T-helper 9 cell (primary cell): ENCODE results near the gene RAPGEF2.
"Not testable (repeated sequence)": the region's sequence is repeated elsewhere in the genome, so short reads cannot be mapped to it uniquely, and the experiment has no call there.

Source experiments
- DNase-seq: peaks from one replicate; pipeline ENCODE4 v3.0.0-alpha.2; 2020

The RAPGEF2 gene

DNA sequence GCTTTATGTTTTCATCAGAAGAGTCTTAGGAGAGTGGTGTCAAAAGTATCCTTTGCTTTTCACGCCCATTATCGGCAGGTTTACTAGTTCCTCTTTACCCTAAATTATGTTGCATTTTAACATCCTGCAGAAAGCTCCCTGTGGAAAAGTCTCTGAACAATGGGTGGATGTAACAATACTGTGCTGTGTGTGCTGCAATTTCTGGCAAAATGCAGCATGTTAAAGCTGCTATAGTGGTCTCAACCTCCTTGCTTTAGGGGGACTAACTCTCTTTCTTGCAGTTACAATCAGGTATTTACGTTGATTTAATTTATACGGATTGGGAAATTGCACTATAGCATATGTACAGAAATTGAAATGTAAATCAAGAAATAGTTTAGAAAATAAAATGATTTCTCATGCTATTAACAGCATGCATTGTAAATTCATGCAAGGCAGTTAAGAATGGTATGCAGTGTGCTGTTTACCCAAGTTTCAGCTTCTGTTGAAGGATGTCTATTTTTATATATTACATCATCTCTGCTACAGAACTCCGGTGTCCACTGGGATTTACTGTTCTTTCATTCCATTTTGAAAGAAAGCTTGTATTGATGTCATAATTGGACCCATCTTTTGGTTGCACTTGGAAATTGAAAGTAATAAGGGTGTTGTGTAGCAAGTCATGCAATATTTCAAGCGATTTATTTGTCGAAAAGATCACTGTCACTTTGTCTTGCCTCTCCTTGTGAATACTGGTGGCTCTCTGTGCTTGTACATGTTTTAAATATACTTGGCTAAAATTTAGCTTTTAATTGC, 145.7 kb downstream of the RAPGEF2 start:
- no peak for DNase-seq

DNA sequence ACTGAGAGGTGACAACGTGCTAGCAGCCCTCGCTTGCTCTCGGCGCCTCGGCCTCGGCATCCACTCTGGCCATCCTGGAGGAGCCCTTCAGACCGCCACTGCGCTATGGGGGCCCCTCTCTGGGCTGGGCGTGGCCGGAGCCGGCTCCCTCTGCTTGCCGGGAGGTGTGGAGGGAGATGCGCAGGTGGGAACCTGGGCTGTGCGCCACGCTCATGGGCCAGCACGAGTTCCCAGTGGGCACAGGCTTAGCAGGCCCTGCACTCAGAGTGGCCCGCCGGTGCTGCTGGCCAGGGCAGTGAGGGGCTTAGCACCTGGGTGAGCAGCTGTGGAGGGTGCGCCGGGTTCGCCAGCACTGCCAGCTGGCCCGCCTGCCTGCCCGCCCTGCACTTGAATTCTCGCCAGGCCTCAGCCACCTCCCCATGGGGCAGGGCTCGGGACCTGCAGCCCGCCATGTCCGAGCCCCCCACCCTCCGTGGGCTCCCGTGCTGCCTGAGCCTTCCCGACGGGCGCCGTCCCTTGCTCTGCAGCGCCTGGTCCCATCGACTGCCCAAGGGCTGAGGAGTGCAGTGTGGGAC, 148.0 kb downstream of the RAPGEF2 start:
- DNase-seq = no peak

DNA sequence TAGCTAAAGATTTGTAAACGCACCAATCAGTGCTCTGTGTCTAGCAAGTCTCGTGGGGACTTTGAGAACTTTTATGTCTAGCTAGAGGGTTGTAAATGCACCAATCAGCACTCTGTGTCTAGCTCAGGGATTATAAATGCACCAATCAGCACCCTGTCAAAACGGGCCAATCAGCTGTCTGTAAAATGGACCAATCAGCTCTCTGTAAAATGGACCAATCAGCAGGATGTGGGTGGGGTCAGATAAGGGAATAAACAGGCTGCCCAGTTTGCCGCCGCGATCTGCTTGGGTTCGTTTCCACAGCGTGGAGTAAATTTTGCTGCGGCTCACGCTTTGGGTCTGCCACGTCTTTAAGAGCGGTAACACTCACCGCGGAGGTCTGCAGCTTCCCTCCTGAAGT, 148.7 kb downstream of the RAPGEF2 start:
- DNase-seq = not testable (repeated sequence)

DNA sequence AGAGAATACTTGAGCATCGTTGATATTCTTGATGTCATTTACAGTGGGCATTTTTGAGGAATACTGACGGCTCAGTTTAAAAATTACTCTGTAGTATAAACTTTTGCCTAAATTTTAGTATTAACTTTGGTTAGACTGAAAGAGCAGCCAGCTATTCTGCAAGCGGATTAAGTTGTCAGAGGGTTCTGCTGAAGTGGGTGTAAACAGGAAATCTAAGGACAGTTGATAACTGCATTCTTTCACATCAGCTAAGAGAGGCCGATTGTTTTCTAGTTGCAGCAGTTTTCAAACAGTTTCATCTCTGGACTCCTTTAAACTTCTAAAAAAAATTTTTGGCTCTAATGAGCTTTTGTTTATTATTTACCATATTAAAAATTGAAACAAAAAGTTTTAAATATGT, 149.6 kb downstream of the RAPGEF2 start:
- DNase-seq = no peak

GRCh38 chr4:159256037-159256436, 153.2 kb downstream of the RAPGEF2 start:
- DNase-seq = no peak

GRCh38 chr4:159258889-159259560, 156.1 kb downstream of the RAPGEF2 start:
- no peak for DNase-seq

- DNase-seq = no peak
Observed at GRCh38 chr4:159264057-159264456, 161.2 kb downstream of the RAPGEF2 start.

DNA sequence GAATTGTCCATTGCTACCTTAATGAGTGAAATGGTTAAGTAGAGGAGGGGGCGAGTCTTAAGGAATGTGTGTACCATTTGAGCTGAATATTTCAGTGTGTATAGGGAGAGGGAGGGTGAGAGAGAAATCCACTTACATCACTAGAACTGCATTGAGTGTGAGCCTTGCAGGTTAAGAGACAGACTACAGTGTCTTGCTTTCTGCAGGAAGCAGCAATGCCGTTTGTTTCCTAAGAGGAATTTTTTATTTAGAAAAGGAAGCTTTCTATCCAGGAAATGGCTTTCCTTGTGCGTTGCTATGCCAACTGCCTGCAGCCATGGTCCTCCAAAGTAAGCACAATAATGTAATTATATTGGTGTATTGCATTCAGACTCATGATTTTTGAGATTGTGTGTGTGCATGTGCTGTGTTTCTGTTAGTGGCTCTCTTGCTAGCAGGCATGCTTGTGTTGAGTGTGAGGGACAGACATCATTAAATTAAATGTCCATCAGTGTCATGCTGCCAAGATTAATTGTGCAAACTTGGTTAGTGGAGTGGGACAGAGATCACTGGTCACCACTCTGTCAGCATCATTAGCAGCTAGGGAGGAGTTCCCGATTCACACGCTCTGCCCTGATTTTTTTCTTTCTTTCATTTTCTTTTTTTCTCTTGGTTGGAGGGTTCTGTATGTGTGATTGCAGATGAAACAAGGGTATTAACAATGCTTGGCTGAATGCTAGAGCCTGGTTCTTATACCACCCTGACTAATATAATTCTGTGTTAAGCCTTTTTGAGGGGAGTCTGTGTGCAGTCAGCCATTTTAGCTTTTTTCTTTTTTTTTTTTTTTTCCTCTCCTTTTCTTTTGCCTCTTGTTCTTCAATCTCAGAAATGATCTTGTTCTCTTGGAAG, 164.3 kb downstream of the RAPGEF2 start:
- DNase-seq = no peak

DNA sequence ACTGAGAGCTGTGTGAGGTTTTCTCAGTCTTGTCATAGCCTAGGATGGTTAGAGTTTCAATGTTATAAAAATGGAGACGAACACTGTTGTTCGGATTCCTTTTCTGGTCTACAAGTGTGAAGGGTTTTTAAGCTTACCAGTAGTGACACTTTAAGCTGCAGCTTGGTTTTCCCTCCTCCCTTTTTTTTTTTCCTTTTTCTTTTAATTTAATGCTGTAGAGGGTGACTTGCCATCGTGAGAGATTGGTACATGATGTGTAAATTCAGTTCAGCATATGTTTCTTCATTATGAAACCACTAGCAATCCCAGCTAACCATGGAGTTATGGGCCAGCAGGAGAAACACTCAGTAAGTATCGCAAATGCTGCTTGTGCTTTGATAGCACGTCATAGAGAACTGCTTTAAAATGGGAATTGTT, 165.0 kb downstream of the RAPGEF2 start:
- no peak for DNase-seq

DNA sequence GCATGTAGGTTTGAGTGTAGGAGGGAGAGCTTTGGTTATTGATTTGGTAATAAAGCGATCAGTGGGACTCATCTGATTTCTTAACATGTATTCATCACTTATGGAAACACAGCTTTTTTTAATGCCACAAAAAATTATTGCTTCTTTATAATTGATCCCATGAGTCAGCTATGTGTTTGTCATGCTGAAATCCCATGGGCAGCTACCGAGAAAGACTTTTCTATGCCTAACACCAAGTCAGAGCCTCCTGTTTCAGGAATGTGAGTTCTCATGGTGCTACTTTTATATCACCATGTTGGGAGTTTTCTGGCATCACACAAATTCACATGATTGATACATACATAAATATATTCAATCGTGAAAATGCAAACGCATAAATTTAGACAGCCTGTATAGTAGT, 165.7 kb downstream of the RAPGEF2 start:
- no peak for DNase-seq

DNA sequence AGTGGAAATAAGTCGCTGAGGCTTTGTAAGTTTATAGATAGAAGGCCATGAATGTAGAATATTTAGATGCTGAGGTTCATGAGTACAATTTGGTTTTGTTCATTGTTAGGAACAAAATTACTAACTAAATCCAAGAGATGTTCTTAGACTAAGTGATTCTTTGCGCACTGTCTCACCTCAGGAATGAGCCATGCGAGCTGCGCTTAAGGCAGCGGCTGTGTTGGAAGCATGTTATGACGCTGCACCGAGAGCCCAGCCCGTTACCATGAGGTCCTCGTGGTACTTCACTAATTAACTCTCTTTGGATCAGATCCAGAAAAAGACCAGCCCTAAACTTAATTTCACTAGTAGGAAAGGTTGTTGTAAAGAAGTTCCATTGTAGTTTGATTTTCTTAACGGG, 166.2 kb downstream of the RAPGEF2 start:
- no peak for DNase-seq

- no peak for DNase-seq
Observed at GRCh38 chr4:159269956-159270355, 167.1 kb downstream of the RAPGEF2 start.

DNA sequence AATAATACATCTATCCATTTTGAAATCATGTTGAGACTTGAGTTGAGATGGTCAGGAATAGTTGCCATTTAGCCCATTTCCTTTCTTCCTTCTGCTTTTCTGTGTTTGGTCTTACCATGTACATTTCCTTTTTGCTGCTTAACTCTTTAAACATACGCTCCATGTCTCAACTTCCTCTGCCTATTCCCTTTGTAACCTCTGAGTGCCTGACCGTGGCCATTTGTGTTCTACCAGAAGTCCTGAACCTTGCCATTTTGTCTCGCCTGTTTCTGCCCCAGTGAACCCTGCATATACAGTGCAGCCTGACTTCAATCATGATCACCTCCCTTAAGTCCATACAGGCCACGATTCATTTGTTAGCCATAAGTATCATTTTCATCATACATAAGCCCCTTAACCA, 169.0 kb downstream of the RAPGEF2 start:
- DNase-seq = no peak

GRCh38 chr4:159272273-159273140, 169.6 kb downstream of the RAPGEF2 start:
- no peak for DNase-seq

- DNase-seq = no peak
Observed at GRCh38 chr4:159273141-159273438, 170.2 kb downstream of the RAPGEF2 start.

- DNase-seq = no peak
Observed at GRCh38 chr4:159273841-159274240, 171.0 kb downstream of the RAPGEF2 start.

DNA sequence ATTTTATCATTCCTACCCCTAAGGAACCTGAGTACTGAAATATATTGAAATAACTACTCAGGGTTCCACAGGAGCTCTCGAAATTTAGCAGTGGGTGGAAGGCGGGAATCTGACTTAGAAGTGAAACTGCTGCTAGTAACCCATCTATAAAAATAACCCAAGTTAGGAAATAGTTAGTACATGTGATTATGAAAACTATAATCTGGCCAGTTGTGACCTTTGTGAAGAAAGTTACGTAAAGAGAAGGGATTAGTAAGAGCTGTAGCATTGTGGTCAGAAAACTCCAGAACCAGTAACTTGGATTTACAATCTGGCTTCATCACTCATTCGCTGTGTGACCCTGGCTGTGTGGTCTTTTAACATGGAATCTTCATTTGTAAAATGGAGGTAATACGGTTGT, 175.5 kb downstream of the RAPGEF2 start:
- no peak for DNase-seq

DNA sequence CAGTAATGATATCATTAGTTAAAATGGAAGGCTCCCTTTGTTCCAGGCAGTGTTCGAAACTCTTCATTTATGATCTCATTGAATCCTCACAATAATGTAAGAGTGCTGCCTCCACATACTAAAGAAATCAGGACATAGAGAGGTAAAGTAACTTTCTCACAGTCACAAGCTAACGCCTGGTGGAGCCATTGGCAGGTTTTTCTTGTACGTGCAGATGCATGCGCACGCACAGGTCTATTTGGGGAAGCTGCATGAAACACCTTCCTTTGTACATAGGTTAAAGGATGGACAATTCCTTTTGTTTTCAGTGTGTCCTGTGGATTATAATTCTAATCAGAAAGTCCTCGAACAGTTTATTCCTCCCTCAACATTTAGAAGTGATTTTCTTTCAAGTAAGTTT, 176.2 kb downstream of the RAPGEF2 start:
- no peak for DNase-seq

DNA sequence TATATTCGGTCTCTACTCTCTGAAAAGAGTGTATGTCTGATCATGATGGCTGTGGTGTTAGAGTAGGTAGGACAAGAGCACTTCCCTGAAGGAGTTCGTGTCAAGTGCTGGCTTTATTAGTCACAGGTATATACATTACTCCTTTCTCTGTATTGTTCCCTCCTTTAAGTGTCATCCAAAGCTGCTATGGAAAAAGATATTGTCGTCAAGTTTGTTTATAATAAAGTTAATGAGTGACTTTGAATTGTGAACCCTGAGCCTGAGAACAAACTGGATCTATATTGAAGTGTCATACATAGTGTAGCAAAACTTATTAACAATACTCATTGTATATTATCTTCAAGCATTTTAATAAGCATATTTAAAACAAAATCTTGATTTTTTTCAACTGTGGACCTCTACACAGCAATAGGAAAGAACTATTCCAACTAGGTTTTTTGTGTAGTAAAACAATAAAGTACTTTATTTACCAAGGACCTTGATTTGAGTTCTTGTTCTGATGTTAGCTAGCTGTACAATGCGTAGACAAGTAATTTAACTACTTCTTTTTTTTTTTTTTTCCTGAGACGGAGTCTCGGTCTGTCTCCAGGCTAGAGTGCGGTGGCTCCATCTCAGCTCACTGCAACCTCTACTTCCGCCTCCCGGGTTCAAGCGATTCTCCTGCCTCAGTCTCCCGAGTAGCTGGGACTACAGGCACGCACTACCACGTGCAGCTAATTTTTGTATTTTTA, 177.7 kb downstream of the RAPGEF2 start:
- DNase-seq = no peak

DNA sequence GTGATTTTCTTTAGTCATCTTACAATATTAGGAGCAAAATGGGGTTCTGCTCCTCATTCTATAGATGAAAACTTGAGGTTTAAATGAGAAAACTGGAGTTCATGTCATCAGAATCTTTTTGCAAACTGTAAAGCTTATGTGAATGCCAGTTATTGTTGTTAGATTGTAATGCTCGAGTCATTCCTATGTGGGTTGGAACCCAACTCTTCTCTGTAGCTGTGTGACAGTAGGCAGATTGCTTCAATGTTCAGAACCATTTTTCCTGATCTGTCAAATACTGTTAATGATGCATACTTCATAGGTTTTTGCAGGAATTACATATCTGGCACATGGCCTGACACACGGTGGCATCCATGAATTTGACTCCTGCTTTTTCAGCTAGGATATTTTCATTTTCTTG, 178.9 kb downstream of the RAPGEF2 start:
- no peak for DNase-seq

DNA sequence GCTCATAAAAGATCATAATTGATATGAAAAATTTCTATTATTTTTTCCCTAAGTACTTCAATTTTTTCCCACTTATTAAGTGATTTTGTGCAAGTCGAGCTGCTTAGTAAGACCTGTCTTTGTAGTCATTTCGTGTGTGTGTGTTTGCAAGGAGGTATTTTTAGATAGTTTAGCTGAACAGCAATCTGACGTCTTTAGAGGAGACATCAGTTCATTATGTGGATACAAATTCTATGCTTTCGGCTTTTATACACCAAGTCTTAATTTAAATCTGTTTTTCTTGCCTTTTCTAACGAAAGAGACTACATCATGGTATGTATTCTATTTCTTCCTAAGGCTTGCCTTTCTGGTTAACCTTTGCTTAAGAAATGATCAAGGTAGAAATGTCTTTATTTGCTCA, 179.4 kb downstream of the RAPGEF2 start:
- no peak for DNase-seq

DNA sequence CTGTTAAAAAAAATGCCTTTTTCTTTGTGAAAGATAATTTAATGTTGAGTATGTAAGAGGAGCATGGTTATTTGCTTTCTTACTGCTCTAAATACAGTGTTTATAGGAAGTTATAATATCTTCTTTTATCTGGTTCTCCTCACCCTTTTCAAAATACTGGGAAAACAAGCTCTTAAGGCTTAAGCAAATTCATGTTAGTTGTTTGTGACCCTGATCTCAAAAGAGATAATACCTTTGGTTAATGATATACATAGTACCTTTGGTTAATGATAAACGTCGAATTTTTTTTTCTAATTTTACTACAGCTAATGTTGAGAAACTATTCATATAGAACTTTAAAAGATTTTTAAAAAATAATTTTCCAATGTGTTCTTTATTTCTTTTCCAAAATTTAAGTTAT, 180.1 kb downstream of the RAPGEF2 start:
- no peak for DNase-seq
